ENCODE data around the gene AASS.

GRCh38 chr7:122103064-122103463 is 41.0 kb downstream of the AASS start:
- TF ChIP-seq CTCF (IDR thresholded peaks at IDR 0.05) (no peak), POLR2A (IDR thresholded peaks at IDR 0.05) (no peak)

Data from vagina (tissue), 2 donors.